ENCODE measurements around the gene SLC44A3. TPM values are rescaled to one million over a fixed set of nuclear protein-coding genes. Genes with fewer than 3 reads are reported as not detected.

Gene SLC44A3
- total and polyA plus RNA-seq, 7 donors = 1.2 to 28.5 (median 4.7) TPM

- no peak overlapping the region for H3K4me3 ChIP-seq
- H3K27ac ChIP-seq = no peak overlapping the region
- no peak for TF ChIP-seq EP300 (IDR thresholded peaks at IDR 0.05)
- no peak for TF ChIP-seq CTCF (IDR thresholded peaks at IDR 0.05)
- TF ChIP-seq POLR2A (IDR thresholded peaks at IDR 0.05) = no peak
- no peak for TF ChIP-seq POLR2AphosphoS5 (IDR thresholded peaks at IDR 0.05)
- H3K4me1 ChIP-seq = peaks cover 0 to 99% (median 86%) of the 10 kb centered on the region in 4 donors
- H3K9me3 ChIP-seq = no peaks in the 10 kb centered on the region
- intact Hi-C loops (cut with DNase I) = no loop called here
- no peaks in the 10 kb centered on the region for H3K36me3 ChIP-seq
- 89 to 91% methylated on average over 7 of the region's 7 CpGs for WGBS, 2 donors
- H3K27me3 ChIP-seq = no peaks in the 10 kb centered on the region
- no peak for DNase-seq
These were observed 88.0 kb downstream of the SLC44A3 start for GRCh38 chr1:94908190-94908589.

GRCh38 chr1:94908965-94909364 lies 88.8 kb downstream of the SLC44A3 start:
- peak overlapping the region in 1 of 4 donors; percentile 11 for H3K27ac ChIP-seq
- no peaks in the 10 kb centered on the region for H3K36me3 ChIP-seq
- intact Hi-C loops (cut with DNase I) = no loop called here
- peaks cover 0 to 99% (median 86%) of the 10 kb centered on the region in 4 donors for H3K4me1 ChIP-seq
- DNase-seq = no peak
- no peak overlapping the region for H3K4me3 ChIP-seq
- H3K27me3 ChIP-seq = no peaks in the 10 kb centered on the region
- no peaks in the 10 kb centered on the region for H3K9me3 ChIP-seq
- WGBS, 2 donors = 93 to 96% methylated on average over 2 of the region's 2 CpGs
- TF ChIP-seq CTCF (IDR thresholded peaks at IDR 0.05) (no peak), POLR2A (IDR thresholded peaks at IDR 0.05) (no peak)

- no peak for TF ChIP-seq POLR2A (IDR thresholded peaks at IDR 0.05)
- no peak for TF ChIP-seq CTCF (IDR thresholded peaks at IDR 0.05)
- TF ChIP-seq EP300 (IDR thresholded peaks at IDR 0.05) = no peak
- TF ChIP-seq POLR2AphosphoS5 (IDR thresholded peaks at IDR 0.05) = no peak
- intact Hi-C loops (cut with DNase I) = no loop called here
- Histone ChIP-seq H3K4me3 (no peak overlapping the region), H3K36me3 (no peaks in the 10 kb centered on the region), H3K27ac (peak overlapping the region in 2 of 4 donors; percentile 11 to 38), H3K27me3 (no peaks in the 10 kb centered on the region), H3K9me3 (no peaks in the 10 kb centered on the region), H3K4me1 (peaks cover 0 to 100% (median 89%) of the 10 kb centered on the region in 4 donors)
- DNase-seq = no peak
- WGBS, 2 donors = 89 to 90% methylated on average over 6 of the region's 6 CpGs
These were observed 89.3 kb downstream of the SLC44A3 start for GRCh38 chr1:94909486-94909885.

GRCh38 chr1:94912263-94913184 lies 92.4 kb downstream of the SLC44A3 start:
- intact Hi-C loops (cut with DNase I) = no loop called here
- Histone ChIP-seq H3K4me3 (no peak overlapping the region), H3K27me3 (no peaks in the 10 kb centered on the region), H3K9me3 (no peaks in the 10 kb centered on the region), H3K27ac (peak overlapping the region; percentile 20 to 59 (median 46)), H3K36me3 (no peaks in the 10 kb centered on the region), H3K4me1 (peaks cover 0 to 99% (median 76%) of the 10 kb centered on the region in 4 donors)
- whole genome bisulfite sequencing, 2 donors = 57 to 71% methylated on average over 9 of the region's 9 CpGs
- no peak for DNase-seq
- TF ChIP-seq CTCF (IDR thresholded peaks at IDR 0.05) (no peak), POLR2AphosphoS5 (IDR thresholded peaks at IDR 0.05) (no peak), EP300 (IDR thresholded peaks at IDR 0.05) (no peak), POLR2A (IDR thresholded peaks at IDR 0.05) (no peak)
